NCI-H2196 treated with DMSO at 0.1 percent for 48 hours (cell line): ENCODE results near the gene GABBR1.

Experiments used
- DNase-seq: peaks from one replicate; lab custom pipeline; 2025; ENCODE audit not compliant: unreplicated experiment; lab: John Stamatoyannopoulos, UW

The GABBR1 gene

DNA sequence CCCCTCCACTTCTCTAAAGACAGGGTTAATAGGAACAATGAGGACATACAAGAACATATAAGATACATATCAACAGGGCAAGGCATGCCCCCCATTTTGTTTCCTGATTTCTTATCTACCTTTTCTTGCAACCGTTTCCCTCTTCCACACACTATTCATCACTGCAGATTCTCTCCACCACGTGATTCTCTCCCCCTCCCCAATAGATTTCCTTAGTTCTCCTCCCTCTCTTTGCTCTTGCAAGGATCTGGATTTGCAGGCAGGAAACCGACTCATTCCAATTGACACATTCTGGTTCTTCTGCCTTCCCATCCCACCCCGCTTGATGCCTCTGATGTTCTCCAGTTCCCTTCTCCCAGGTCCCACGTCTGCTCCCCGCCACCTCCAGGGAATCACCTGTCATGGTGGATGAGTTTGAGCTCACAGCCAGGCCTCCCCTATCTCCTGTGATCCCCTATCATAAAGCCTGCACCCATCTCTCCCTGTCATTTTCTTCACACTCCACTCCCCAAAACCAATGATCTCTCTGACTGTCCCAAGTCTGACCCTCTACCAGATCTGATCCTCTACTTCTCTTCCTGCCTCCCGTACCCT is 7.5 kb downstream of the GABBR1 start:
- no peak for DNase-seq

GRCh38 chr6:29624520-29624961 is 8.4 kb downstream of the GABBR1 start:
- DNase-seq = no peak

DNA sequence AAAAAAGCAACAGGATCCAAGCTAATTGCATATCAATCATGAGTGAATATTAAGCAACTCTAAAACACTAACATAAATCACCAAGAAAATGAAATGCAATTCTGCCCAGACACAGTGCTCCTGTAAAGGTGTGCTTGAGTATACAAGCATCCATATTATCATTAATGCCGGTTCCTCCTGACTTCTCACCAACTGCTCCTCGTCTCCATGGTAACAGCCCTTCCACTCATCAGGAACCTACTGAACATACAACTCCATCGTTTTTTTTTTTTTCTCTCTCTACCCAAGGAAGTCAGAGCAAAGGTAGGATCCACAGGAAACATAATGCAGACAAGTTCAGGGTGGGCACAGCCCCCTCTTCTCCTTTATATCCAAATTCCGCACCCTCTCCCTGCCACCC is 12.4 kb downstream of the GABBR1 start:
- DNase-seq = no peak

DNA sequence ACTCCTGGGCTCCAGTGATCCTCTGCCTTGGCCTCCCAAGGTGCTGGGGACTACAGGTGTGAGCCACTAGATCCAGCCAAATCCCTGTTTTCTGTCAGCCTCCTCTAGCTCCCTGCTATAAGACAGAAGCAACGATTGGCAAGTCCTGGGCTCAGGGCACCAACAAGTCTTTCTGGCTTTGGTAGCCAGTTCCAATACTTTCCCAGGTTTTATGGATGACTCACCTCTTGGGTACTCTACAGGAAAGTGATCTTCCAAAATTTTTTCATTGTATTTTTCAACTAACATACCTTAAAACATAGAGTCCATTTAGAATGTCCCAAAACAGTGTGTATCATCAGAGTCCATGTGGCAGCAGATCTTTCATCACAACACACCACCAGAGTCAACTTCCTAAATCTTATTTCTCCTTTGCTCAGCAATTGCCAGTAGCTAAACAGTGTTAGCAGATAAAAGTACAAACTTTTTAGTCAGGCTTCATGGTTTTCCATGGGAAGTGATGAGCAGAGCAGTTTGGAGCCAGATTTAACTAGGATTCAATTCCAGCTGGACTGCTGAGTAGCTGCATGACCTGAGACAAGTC is 13.3 kb downstream of the GABBR1 start:
- no peak for DNase-seq

- no peak for DNase-seq
These were observed 15.0 kb downstream of the GABBR1 start for GRCh38 chr6:29617782-29618554.

DNA sequence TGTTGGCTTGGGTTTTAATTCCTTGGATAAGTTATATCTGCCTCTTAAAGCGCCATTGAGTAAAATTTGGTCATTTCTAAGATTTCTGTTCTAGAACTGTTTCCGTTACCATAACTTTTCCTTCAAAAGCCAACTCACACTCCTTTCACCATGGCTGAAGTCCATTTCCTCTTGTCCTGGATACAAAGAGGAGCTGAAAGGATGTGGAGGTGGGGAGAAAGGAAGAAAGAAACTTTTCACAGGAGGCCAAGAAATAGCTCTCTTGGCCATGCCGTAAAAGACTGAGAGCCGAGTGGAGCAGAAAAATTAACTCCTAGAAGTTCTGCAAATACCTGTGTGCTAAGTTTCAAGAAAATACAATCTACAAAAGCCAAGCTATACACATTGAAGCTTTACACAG is 21.6 kb downstream of the GABBR1 start:
- DNase-seq = no peak

GRCh38 chr6:29610540-29610939 is 22.4 kb downstream of the GABBR1 start:
- no peak for DNase-seq

DNA sequence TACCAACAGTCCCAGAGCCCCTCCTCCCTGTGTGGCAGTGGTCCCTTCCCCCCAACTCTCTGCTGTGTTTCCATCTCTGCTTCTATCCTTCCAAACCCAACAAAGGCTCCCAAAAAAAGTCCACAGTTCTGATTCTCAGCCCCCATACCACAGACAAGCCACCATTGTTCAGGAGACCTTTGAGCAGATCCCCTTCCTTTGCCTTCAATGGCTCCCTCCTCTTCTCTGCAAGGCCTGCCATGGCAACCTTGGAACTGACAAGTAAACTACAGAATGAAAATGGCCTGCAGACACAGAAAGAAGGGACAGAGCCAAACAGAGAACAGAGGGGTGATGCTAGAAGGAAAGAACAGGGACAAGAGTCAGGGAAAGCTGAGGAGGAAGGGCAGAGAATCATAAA is 24.9 kb downstream of the GABBR1 start:
- no peak for DNase-seq

- no peak for DNase-seq
These were observed 29.1 kb downstream of the GABBR1 start for GRCh38 chr6:29603930-29604329.

DNA sequence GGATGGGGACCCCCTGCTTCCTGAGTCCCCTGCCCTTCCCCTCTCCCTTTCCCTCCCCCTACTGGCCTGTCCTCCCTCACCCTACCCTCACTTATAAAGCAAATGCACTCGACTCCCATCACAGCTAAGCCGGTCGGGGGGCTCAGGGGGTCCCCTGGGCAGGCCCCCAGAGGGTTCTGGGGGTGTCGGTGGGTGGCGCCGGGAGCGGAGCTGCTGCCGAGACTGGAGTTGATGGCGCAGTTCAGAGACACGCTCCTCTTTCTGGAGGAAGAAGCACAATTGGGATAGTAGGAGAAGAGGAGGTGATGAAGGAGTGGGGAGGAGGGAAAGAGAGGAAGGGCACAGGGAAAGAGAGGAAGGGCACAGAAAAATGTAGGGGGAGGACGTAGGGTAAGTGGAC is 29.5 kb downstream of the GABBR1 start:
- no peak for DNase-seq

DNA sequence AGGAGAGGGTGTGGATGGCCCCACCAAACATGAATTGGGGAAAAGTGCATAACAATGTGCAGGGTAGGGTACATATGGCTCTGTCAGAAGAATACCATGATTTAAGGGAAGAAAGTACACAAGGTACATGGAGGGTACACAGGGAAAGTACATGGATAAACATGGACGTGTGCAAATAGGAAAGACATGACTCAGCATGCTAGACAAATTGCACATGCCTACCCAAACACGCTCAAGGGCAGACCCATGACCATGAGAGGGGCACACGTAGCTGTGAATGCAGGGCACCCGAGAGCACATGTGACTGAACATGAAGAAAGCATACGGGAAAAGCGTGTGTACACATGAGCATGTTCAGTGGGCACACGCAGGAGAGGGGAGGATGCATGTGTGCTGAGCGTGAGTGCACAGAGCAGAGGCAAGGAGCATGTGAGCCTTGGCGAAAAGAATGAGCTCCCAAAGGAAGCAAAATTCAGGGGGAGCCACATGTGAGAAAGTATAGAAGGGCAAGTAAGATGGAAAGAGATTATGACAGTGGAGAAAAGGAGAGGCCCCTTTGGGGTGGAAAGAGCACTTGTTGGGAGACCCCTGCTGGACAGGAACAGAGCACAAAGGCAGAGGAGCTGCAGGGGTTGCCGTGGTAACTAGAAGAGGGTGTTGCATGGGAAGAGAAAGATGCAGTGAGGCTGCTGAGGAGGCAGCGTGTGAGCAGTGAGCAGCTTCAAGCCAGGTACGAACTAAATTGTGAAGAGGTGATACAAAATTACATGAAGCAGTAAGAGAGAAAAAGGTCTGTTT is 30.2 kb downstream of the GABBR1 start:
- no peak for DNase-seq

GRCh38 chr6:29598172-29598747 is 34.7 kb downstream of the GABBR1 start:
- DNase-seq = no peak

DNA sequence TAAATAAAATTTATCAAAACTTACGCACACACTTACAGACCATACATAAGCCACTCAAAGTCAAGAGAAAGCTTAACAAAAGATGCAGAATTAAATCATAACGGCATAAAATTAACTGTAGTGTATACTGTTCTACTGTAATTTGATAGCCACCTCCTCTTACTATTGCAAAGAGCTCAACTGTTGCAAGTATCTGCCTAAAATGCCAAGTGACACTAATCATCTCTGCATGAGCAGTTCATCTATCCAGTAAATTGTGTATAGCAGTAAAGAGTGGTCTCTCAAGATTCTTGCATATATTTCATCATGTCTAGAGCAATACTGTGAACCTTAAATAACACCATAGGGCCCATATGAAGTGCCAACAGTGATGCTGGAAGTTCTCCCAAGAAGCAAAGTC is 35.8 kb downstream of the GABBR1 start:
- DNase-seq = no peak

DNA sequence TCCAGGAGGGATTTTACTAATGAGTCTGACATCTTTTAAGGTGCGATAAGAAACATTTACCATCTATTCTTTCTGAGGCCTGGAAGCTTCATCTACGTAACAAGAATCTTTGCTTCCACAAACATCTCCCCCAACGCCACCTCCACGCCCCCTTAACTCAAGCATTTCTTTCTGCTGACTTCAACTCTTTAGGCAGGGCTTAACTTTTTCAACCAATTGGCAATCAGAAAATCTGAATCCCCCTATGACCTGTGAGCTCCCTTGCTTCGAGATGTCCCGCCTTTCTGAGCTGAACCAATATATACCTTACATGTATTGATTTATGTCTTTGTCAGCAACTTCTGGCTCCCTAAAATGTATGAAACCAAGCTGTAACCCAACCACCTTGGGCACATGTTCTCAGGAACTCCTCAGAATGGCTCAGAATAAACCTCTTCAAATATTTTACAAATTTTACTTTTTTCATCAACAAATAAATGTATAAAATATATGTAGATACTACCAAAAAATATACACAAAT is 36.5 kb downstream of the GABBR1 start:
- DNase-seq = no peak

- DNase-seq = no peak
These were observed 39.7 kb downstream of the GABBR1 start for GRCh38 chr6:29593199-29593855.

GRCh38 chr6:29591677-29592076 is 41.3 kb downstream of the GABBR1 start:
- no peak for DNase-seq

GRCh38 chr6:29590218-29590808 is 42.7 kb downstream of the GABBR1 start:
- no peak for DNase-seq

DNA sequence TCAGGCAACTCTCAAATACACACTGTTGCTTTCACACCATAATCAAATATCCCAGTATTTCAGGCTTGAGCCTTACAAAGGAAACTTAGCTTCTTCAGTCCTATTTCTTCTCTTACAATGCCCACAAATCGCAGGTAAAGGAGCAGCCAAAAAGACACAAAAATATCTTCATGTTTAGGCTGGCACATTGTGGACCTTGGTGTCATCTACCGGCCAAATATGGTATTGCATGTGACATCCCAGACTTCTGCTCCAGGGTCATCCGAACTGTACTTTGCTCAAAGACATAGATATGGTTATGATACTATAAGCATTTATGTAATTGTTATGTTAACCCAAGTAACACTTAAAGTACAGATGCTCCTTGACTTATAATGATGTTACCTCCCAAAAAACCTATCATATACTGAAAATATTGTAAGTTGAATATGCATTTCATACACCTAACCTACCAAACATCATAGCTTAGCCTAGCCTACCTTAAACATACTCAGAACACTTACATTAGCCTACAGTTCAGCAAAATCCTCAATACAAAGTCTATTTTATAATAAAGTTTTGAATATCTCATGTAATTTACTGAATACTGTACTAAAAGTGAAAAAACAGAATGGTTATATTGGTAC is 43.4 kb downstream of the GABBR1 start:
- peak; percentile 5 for DNase-seq

GRCh38 chr6:29584821-29585220 is 48.2 kb downstream of the GABBR1 start, which contains the start of gene OR2H2:
TSS of gene OR2H2 (plus strand) at chr6:29585121. CDS start at chr6:29587945, 2,824 bp downstream.
- DNase-seq = no peak

DNA sequence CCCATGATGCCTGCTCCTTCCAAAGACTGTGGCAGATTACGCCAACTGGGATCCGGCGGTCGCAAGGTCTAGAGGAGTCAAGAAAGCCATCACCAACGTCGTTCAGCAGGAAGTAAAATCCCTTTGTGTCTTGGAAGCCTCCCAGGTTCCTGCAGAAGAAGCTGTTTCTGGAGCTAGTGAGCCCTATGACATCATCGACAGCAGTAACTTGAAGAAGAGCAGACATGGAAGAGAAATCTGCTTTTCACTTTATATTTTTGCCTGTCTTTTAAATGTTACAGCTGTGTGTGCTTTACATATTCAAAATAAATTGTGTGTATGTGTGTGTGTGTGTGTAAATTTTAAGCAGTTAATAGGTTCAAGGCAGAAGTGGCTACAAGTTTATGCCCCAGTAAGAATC is 55.4 kb downstream of the GABBR1 start:
- no peak for DNase-seq
